Measurements from ENCODE around the gene MAGI1. TPM values are rescaled to one million over a fixed set of nuclear protein-coding genes. Genes with fewer than 3 reads are reported as not detected.
A peak's percentile ranks its signal among the peaks of the same experiment; 100 is the strongest.
"Not testable (repeated sequence)": the region's sequence is repeated elsewhere in the genome, so short reads cannot be mapped to it uniquely, and the experiment has no call there.

MAGI1 gene
- polyA plus RNA-seq, 1 donor: 31.2 TPM

- 60% methylated on average over 3 of the region's 3 CpGs for WGBS (ENCODE audit: insufficient coverage, low lambda C conversion rate)
- DNase-seq: peak; percentile 31 to 62
- Histone ChIP-seq H3K4me3 (ENCODE audit: low read length) (no peak overlapping the region), H3K27ac (ENCODE audit: low read length) (no peak overlapping the region), H3K9me3 (ENCODE audit: control insufficient read depth, low read depth, low read length) (no peaks in the 10 kb centered on the region), H3K36me3 (ENCODE audit: control insufficient read depth, insufficient read depth, low read length) (peaks cover 3% of the 10 kb centered on the region), H3K4me1 (ENCODE audit: control insufficient read depth, insufficient read depth, low read length) (no peaks in the 10 kb centered on the region), H3K27me3 (ENCODE audit: control insufficient read depth, insufficient read depth, low read length) (no peaks in the 10 kb centered on the region)
These were observed 413.4 kb downstream of the MAGI1 start for GRCh38 chr3:65625305-65625704.

GRCh38 chr3:65623362-65623761, 415.4 kb downstream of the MAGI1 start:
- peaks cover 3% of the 10 kb centered on the region for H3K36me3 ChIP-seq (ENCODE audit: control insufficient read depth, insufficient read depth, low read length)
- no peaks in the 10 kb centered on the region for H3K27me3 ChIP-seq (ENCODE audit: control insufficient read depth, insufficient read depth, low read length)
- no peaks in the 10 kb centered on the region for H3K4me1 ChIP-seq (ENCODE audit: control insufficient read depth, insufficient read depth, low read length)
- 100% methylated on average over 1 of the region's 1 CpG for WGBS (ENCODE audit: insufficient coverage, low lambda C conversion rate)
- no peak for DNase-seq
- no peak overlapping the region for H3K4me3 ChIP-seq (ENCODE audit: low read length)
- no peaks in the 10 kb centered on the region for H3K9me3 ChIP-seq (ENCODE audit: control insufficient read depth, low read depth, low read length)
- H3K27ac ChIP-seq (ENCODE audit: low read length): no peak overlapping the region

- Histone ChIP-seq H3K27me3 (ENCODE audit: control insufficient read depth, insufficient read depth, low read length) (no peaks in the 10 kb centered on the region), H3K9me3 (ENCODE audit: control insufficient read depth, low read depth, low read length) (no peaks in the 10 kb centered on the region), H3K27ac (ENCODE audit: low read length) (no peak overlapping the region), H3K4me3 (ENCODE audit: low read length) (no peak overlapping the region), H3K36me3 (ENCODE audit: control insufficient read depth, insufficient read depth, low read length) (peaks cover 3% of the 10 kb centered on the region), H3K4me1 (ENCODE audit: control insufficient read depth, insufficient read depth, low read length) (no peaks in the 10 kb centered on the region)
- WGBS (ENCODE audit: insufficient coverage, low lambda C conversion rate): no CpG with 5 or more reads among the region's 1 CpG
- no peak for DNase-seq
These were observed 418.8 kb downstream of the MAGI1 start for GRCh38 chr3:65619888-65620287.

- Histone ChIP-seq H3K36me3 (ENCODE audit: control insufficient read depth, insufficient read depth, low read length) (peaks cover 3% of the 10 kb centered on the region), H3K27ac (ENCODE audit: low read length) (no peak overlapping the region), H3K9me3 (ENCODE audit: control insufficient read depth, low read depth, low read length) (no peaks in the 10 kb centered on the region), H3K27me3 (ENCODE audit: control insufficient read depth, insufficient read depth, low read length) (no peaks in the 10 kb centered on the region), H3K4me1 (ENCODE audit: control insufficient read depth, insufficient read depth, low read length) (no peaks in the 10 kb centered on the region), H3K4me3 (ENCODE audit: low read length) (no peak overlapping the region)
- no peak for DNase-seq
- WGBS (ENCODE audit: insufficient coverage, low lambda C conversion rate): 100% methylated on average over 1 of the region's 5 CpGs
These were observed 419.3 kb downstream of the MAGI1 start for GRCh38 chr3:65619451-65619881.

- no peaks in the 10 kb centered on the region for H3K4me1 ChIP-seq (ENCODE audit: control insufficient read depth, insufficient read depth, low read length)
- no CpG with 5 or more reads among the region's 1 CpG for WGBS (ENCODE audit: insufficient coverage, low lambda C conversion rate)
- H3K36me3 ChIP-seq (ENCODE audit: control insufficient read depth, insufficient read depth, low read length): peaks cover 3% of the 10 kb centered on the region
- no peaks in the 10 kb centered on the region for H3K27me3 ChIP-seq (ENCODE audit: control insufficient read depth, insufficient read depth, low read length)
- no peak overlapping the region for H3K27ac ChIP-seq (ENCODE audit: low read length)
- no peak for DNase-seq
- H3K9me3 ChIP-seq (ENCODE audit: control insufficient read depth, low read depth, low read length): no peaks in the 10 kb centered on the region
- no peak overlapping the region for H3K4me3 ChIP-seq (ENCODE audit: low read length)
These were observed 420.1 kb downstream of the MAGI1 start for GRCh38 chr3:65618599-65618998.

- H3K27me3 ChIP-seq (ENCODE audit: control insufficient read depth, insufficient read depth, low read length): no peaks in the 10 kb centered on the region
- H3K36me3 ChIP-seq (ENCODE audit: control insufficient read depth, insufficient read depth, low read length): peaks cover 3% of the 10 kb centered on the region
- H3K27ac ChIP-seq (ENCODE audit: low read length): no peak overlapping the region
- no peak for DNase-seq
- H3K9me3 ChIP-seq (ENCODE audit: control insufficient read depth, low read depth, low read length): no peaks in the 10 kb centered on the region
- no peak overlapping the region for H3K4me3 ChIP-seq (ENCODE audit: low read length)
- H3K4me1 ChIP-seq (ENCODE audit: control insufficient read depth, insufficient read depth, low read length): no peaks in the 10 kb centered on the region
- 95% methylated on average over 4 of the region's 6 CpGs for WGBS (ENCODE audit: insufficient coverage, low lambda C conversion rate)
These were observed 420.9 kb downstream of the MAGI1 start for GRCh38 chr3:65617787-65618186.

GRCh38 chr3:65617209-65617608, 421.5 kb downstream of the MAGI1 start:
- H3K27me3 ChIP-seq (ENCODE audit: control insufficient read depth, insufficient read depth, low read length): no peaks in the 10 kb centered on the region
- no peaks in the 10 kb centered on the region for H3K4me1 ChIP-seq (ENCODE audit: control insufficient read depth, insufficient read depth, low read length)
- H3K4me3 ChIP-seq (ENCODE audit: low read length): no peak overlapping the region
- no peak for DNase-seq
- peaks cover 3% of the 10 kb centered on the region for H3K36me3 ChIP-seq (ENCODE audit: control insufficient read depth, insufficient read depth, low read length)
- no peaks in the 10 kb centered on the region for H3K9me3 ChIP-seq (ENCODE audit: control insufficient read depth, low read depth, low read length)
- 8% methylated on average over 2 of the region's 4 CpGs for WGBS (ENCODE audit: insufficient coverage, low lambda C conversion rate)
- no peak overlapping the region for H3K27ac ChIP-seq (ENCODE audit: low read length)

GRCh38 chr3:65616563-65616962, 422.2 kb downstream of the MAGI1 start:
- no peak for DNase-seq
- peaks cover 2% of the 10 kb centered on the region for H3K36me3 ChIP-seq (ENCODE audit: control insufficient read depth, insufficient read depth, low read length)
- no peak overlapping the region for H3K27ac ChIP-seq (ENCODE audit: low read length)
- H3K27me3 ChIP-seq (ENCODE audit: control insufficient read depth, insufficient read depth, low read length): no peaks in the 10 kb centered on the region
- H3K9me3 ChIP-seq (ENCODE audit: control insufficient read depth, low read depth, low read length): no peaks in the 10 kb centered on the region
- no CpG with 5 or more reads among the region's 1 CpG for WGBS (ENCODE audit: insufficient coverage, low lambda C conversion rate)
- no peaks in the 10 kb centered on the region for H3K4me1 ChIP-seq (ENCODE audit: control insufficient read depth, insufficient read depth, low read length)
- H3K4me3 ChIP-seq (ENCODE audit: low read length): no peak overlapping the region

- Histone ChIP-seq H3K4me3 (ENCODE audit: low read length) (no peak overlapping the region), H3K36me3 (ENCODE audit: control insufficient read depth, insufficient read depth, low read length) (no peaks in the 10 kb centered on the region), H3K4me1 (ENCODE audit: control insufficient read depth, insufficient read depth, low read length) (no peaks in the 10 kb centered on the region), H3K27me3 (ENCODE audit: control insufficient read depth, insufficient read depth, low read length) (no peaks in the 10 kb centered on the region), H3K27ac (ENCODE audit: low read length) (no peak overlapping the region), H3K9me3 (ENCODE audit: control insufficient read depth, low read depth, low read length) (no peaks in the 10 kb centered on the region)
- DNase-seq: no peak
- 100% methylated on average over 2 of the region's 4 CpGs for WGBS (ENCODE audit: insufficient coverage, low lambda C conversion rate)
These were observed 423.4 kb downstream of the MAGI1 start for GRCh38 chr3:65615329-65615728.

GRCh38 chr3:65614585-65614984, 424.1 kb downstream of the MAGI1 start:
- WGBS (ENCODE audit: insufficient coverage, low lambda C conversion rate): 63% methylated on average over 1 of the region's 2 CpGs
- no peak overlapping the region for H3K27ac ChIP-seq (ENCODE audit: low read length)
- H3K4me1 ChIP-seq (ENCODE audit: control insufficient read depth, insufficient read depth, low read length): no peaks in the 10 kb centered on the region
- no peaks in the 10 kb centered on the region for H3K36me3 ChIP-seq (ENCODE audit: control insufficient read depth, insufficient read depth, low read length)
- H3K9me3 ChIP-seq (ENCODE audit: control insufficient read depth, low read depth, low read length): no peaks in the 10 kb centered on the region
- H3K4me3 ChIP-seq (ENCODE audit: low read length): no peak overlapping the region
- DNase-seq: no peak
- H3K27me3 ChIP-seq (ENCODE audit: control insufficient read depth, insufficient read depth, low read length): no peaks in the 10 kb centered on the region

- 93% methylated on average over 2 of the region's 8 CpGs for WGBS (ENCODE audit: insufficient coverage, low lambda C conversion rate)
- not testable (repeated sequence) for H3K9me3 ChIP-seq (ENCODE audit: control insufficient read depth, low read depth, low read length); H3K27me3 ChIP-seq (ENCODE audit: control insufficient read depth, insufficient read depth, low read length); DNase-seq; H3K27ac ChIP-seq (ENCODE audit: low read length); H3K36me3 ChIP-seq (ENCODE audit: control insufficient read depth, insufficient read depth, low read length); H3K4me3 ChIP-seq (ENCODE audit: low read length); H3K4me1 ChIP-seq (ENCODE audit: control insufficient read depth, insufficient read depth, low read length)
These were observed 430.7 kb downstream of the MAGI1 start for GRCh38 chr3:65607965-65608460.

All from large intestine (tissue), 3 donors.